ENCODE measurements around the gene DISC1.
A peak's percentile ranks its signal among the peaks of the same experiment; 100 is the strongest.

Gene DISC1

GRCh38 chr1:231973830-231974229 is 347.2 kb downstream of the DISC1 start:
- DNase-seq, result no peak

DNA sequence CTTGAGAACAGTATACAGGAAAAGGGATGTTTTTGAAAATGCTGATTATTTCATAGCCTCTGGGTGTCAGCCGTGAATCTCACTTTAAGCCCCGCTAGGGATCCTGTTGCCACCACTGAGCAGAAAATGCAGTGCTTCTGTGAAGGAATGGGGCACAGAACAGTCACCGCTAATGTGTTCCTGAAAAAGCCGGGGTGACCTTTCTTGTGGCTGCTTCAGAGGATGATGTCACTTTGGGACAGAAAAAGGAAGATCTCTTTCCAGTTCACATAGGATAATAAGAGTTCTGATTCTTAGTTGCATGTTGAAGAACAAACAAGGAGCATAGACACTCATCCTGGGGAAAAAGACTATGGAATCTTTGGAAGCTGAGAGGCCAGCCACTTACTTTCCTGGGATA is 349.6 kb downstream of the DISC1 start:
- DNase-seq, result no peak

- no peak for DNase-seq
Measured at GRCh38 chr1:231981675-231982074, 355.1 kb downstream of the DISC1 start.

- no peak for DNase-seq
Measured at GRCh38 chr1:231982871-231983587, 356.4 kb downstream of the DISC1 start.

- DNase-seq, result no peak
Measured at GRCh38 chr1:231983588-231984193, 357.1 kb downstream of the DISC1 start.

DNA sequence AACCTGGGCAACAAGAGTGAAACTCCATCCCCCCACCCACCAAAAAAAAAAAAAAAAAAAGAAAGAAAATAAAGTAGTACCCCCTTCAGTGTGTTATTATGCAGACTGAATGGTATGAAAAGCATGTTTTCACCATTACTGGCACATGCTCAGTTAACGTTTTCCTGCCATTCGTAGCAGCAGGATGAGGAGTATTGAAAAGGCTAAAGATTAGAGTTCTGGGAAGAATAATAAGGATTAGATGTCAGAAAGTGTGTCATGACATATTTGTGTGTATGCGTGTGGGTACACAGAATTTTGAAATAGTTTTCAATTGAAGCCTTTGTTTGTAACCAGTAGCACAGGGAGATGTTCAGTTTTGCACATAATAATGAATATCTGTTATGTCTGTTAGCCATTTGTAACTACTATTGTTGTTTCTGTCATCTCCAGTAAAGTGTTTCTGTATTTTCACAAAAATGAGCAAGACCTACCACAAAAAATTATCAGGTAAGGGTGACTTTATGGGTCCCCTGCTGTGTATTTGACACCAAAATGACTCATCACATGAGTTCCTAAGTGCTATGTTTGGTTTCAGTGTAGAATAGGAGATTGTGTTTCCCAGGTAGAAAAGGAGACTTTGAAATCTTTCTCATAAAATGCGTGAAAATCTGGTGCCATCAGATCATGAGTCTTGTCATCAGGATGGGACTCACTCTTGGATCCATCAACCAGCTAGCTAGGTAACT is 358.9 kb downstream of the DISC1 start:
- no peak for DNase-seq

- no peak for DNase-seq
Measured at GRCh38 chr1:231986631-231987336, 360.2 kb downstream of the DISC1 start.

GRCh38 chr1:231990388-231990787 is 363.8 kb downstream of the DISC1 start:
- no peak for DNase-seq

GRCh38 chr1:231991231-231991630 is 364.6 kb downstream of the DISC1 start:
- no peak for DNase-seq

GRCh38 chr1:231993968-231994455 is 367.4 kb downstream of the DISC1 start:
- no peak for DNase-seq

DNA sequence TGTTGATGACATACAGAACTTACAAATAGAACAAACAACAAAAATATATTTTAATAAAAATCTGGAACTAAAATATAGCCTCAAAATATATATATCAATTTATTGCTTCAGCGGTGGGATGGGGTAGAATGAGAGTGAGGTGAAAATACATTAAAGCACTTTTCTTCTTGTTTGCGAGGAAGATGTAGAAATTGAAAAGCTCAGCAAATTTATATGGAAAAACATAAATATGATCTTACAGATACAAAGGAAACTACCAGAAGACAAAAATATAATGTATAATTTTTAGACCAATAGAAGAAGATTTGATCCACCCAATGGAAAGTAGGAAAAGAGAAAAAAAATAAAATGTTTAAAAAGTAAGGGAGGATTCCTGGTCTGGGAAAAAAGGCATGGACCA is 372.2 kb downstream of the DISC1 start:
- no peak for DNase-seq

GRCh38 chr1:232005300-232005699 is 378.7 kb downstream of the DISC1 start:
- DNase-seq, result no peak

DNA sequence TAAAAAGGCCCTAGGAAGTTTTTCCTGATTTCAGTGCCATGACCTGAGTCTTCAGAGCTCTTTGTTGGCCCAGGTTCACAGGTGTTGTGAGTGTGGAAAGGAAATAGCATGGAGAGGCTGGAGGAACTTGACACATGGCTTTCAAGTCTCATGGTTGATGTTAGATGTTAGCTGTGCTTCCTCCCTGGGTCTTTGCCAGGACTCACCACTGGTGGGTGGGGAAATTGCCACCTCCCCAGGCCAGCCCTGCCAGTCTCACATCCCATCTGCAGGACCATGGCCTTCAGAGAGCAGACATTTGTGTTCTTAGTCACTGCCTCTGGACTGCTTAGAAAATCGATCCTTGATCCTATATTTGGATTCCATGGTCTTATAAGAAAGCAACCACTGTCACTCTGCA is 383.2 kb downstream of the DISC1 start:
- DNase-seq, result no peak

- no peak for DNase-seq
Measured at GRCh38 chr1:232011961-232012360, 385.4 kb downstream of the DISC1 start.

GRCh38 chr1:232012773-232013386 is 386.3 kb downstream of the DISC1 start:
- peak in 2 of 56 donors; percentile 8 to 39 for DNase-seq

GRCh38 chr1:232014941-232015340 is 388.4 kb downstream of the DISC1 start:
- no peak for DNase-seq

- DNase-seq, result no peak
Measured at GRCh38 chr1:232016616-232017015, 390.0 kb downstream of the DISC1 start.

GRCh38 chr1:232017057-232017456 is 390.5 kb downstream of the DISC1 start:
- DNase-seq, result no peak

- no peak for DNase-seq
Measured at GRCh38 chr1:232017759-232018158, 391.2 kb downstream of the DISC1 start.

- DNase-seq, result no peak
Measured at GRCh38 chr1:232018231-232019025, 391.8 kb downstream of the DISC1 start.

GRCh38 chr1:232019026-232019340 is 392.4 kb downstream of the DISC1 start:
- DNase-seq, result no peak
